ENCODE results near the gene TLL2.

The TLL2 gene

GRCh38 chr10:96463562-96463961 lies 50.2 kb downstream of the TLL2 start:
- no peak for DNase-seq (ENCODE audit: low read depth)

GRCh38 chr10:96462606-96463151 lies 51.0 kb downstream of the TLL2 start:
- DNase-seq (ENCODE audit: low read depth) = no peak

- no peak for DNase-seq (ENCODE audit: low read depth)
Observed at GRCh38 chr10:96460316-96460715, 53.4 kb downstream of the TLL2 start.

GRCh38 chr10:96457341-96457740 lies 56.4 kb downstream of the TLL2 start:
- DNase-seq (ENCODE audit: low read depth) = no peak

- DNase-seq (ENCODE audit: low read depth) = no peak
Observed at GRCh38 chr10:96456296-96456840, 57.4 kb downstream of the TLL2 start.

- no peak for DNase-seq (ENCODE audit: low read depth)
Observed at GRCh38 chr10:96453856-96454583, 59.7 kb downstream of the TLL2 start.

GRCh38 chr10:96452494-96453153 lies 61.1 kb downstream of the TLL2 start:
- DNase-seq (ENCODE audit: low read depth) = no peak

- DNase-seq (ENCODE audit: low read depth) = no peak
Observed at GRCh38 chr10:96450529-96451207, 63.1 kb downstream of the TLL2 start.

GRCh38 chr10:96448558-96448957 lies 65.2 kb downstream of the TLL2 start:
- DNase-seq (ENCODE audit: low read depth) = no peak

- DNase-seq (ENCODE audit: low read depth) = no peak
Observed at GRCh38 chr10:96448021-96448457, 65.7 kb downstream of the TLL2 start.

GRCh38 chr10:96446966-96447596 lies 66.6 kb downstream of the TLL2 start:
- DNase-seq (ENCODE audit: low read depth) = no peak

GRCh38 chr10:96441987-96442643 lies 71.6 kb downstream of the TLL2 start:
- no peak for DNase-seq (ENCODE audit: low read depth)

- no peak for DNase-seq (ENCODE audit: low read depth)
Observed at GRCh38 chr10:96441322-96441885, 72.3 kb downstream of the TLL2 start.

GRCh38 chr10:96440361-96441292 lies 73.1 kb downstream of the TLL2 start:
- DNase-seq (ENCODE audit: low read depth) = no peak

- no peak for DNase-seq (ENCODE audit: low read depth)
Observed at GRCh38 chr10:96439725-96440124, 74.0 kb downstream of the TLL2 start.

- no peak for DNase-seq (ENCODE audit: low read depth)
Observed at GRCh38 chr10:96436035-96436434, 77.7 kb downstream of the TLL2 start.

GRCh38 chr10:96431211-96431970 lies 82.3 kb downstream of the TLL2 start:
- no peak for DNase-seq (ENCODE audit: low read depth)

- no peak for DNase-seq (ENCODE audit: low read depth)
Observed at GRCh38 chr10:96427291-96427690, 86.4 kb downstream of the TLL2 start.

GRCh38 chr10:96422525-96422924 lies 91.2 kb downstream of the TLL2 start:
- DNase-seq (ENCODE audit: low read depth) = no peak
